ENCODE measurements around the gene PIKFYVE. TPM values are rescaled to one million over a fixed set of nuclear protein-coding genes. Genes with fewer than 3 reads are reported as not detected.
"Not testable (repeated sequence)": the region's sequence is repeated elsewhere in the genome, so short reads cannot be mapped to it uniquely, and the experiment has no call there.

PIKFYVE gene
- total RNA-seq, 1 donor from 2014 or later = 29.8 TPM

DNA sequence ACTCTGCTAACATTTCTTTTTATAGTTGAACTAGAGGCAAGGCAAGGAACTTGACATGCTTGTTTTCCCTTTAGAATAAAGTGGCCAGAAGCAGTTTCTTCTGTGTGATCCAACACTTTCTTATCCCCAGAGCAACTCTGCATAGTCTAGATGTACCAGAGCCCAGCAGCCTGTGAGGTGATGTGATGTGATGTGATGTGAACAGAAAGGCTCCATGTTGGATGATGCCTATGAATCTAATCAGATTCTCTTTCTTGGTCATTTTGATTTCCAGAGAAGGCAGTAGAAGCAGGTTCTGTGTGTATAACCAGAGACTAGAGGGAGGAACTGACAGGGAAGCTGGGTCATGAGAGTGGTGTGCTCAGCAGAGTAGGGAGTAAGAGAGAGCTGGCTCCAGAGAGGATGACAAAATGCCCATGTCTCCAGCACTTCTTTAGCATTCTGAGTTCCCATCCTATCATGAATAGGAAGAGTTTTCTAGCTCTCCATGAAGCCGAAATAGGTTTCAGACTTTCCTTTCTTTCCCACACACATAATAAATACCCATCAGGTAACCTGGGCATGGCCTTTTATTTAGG is 109.5 kb downstream of the PIKFYVE start:
- peaks cover 3% of the 10 kb centered on the region for H3K36me3 Mint-ChIP-seq (ENCODE audit: low read depth, unreplicated experiment)
- TF ChIP-seq EZH2 (IDR thresholded peaks at IDR 0.05; ENCODE audit: insufficient read depth, low read length) = no peak
- DNase-seq (ENCODE audit: low read depth) (no peak), FAIRE-seq (no peak)
- Histone ChIP-seq H3K4me2 (ENCODE audit: low read length) (no peak overlapping the region), H3K4me1 (ENCODE audit: insufficient read depth, low read length) (no peaks in the 10 kb centered on the region), H3K9ac (ENCODE audit: low read length) (no peak overlapping the region), H3K9me3 (ENCODE audit: insufficient read depth, low read depth, low read length) (no peaks in the 10 kb centered on the region), H2AFZ (ENCODE audit: low read depth, low read length) (no peak overlapping the region), H3K27ac (ENCODE audit: low read depth, low read length) (no peak overlapping the region), H3K4me3 (ENCODE audit: insufficient read depth, low read depth, low read length) (no peak overlapping the region), H3K79me2 (ENCODE audit: insufficient read depth, low read length) (no peaks in the 10 kb centered on the region), H3K27me3 (ENCODE audit: insufficient read depth, low read length) (peaks cover 11% of the 10 kb centered on the region), H4K20me1 (ENCODE audit: insufficient read depth, low read length) (no peaks in the 10 kb centered on the region), H3K36me3 (ENCODE audit: insufficient read depth, low read length) (no peaks in the 10 kb centered on the region)
- peaks cover 4% of the 10 kb centered on the region for H3K4me1 Mint-ChIP-seq (ENCODE audit: low read depth, unreplicated experiment)
- peaks cover 3% of the 10 kb centered on the region for H3K9me3 Mint-ChIP-seq (ENCODE audit: unreplicated experiment)
- no peak overlapping the region for H3K27ac Mint-ChIP-seq (ENCODE audit: unreplicated experiment)
- no peaks in the 10 kb centered on the region for H3K27me3 Mint-ChIP-seq (ENCODE audit: low read depth, unreplicated experiment)
- no peak overlapping the region for H3K4me3 Mint-ChIP-seq (ENCODE audit: unreplicated experiment)

DNA sequence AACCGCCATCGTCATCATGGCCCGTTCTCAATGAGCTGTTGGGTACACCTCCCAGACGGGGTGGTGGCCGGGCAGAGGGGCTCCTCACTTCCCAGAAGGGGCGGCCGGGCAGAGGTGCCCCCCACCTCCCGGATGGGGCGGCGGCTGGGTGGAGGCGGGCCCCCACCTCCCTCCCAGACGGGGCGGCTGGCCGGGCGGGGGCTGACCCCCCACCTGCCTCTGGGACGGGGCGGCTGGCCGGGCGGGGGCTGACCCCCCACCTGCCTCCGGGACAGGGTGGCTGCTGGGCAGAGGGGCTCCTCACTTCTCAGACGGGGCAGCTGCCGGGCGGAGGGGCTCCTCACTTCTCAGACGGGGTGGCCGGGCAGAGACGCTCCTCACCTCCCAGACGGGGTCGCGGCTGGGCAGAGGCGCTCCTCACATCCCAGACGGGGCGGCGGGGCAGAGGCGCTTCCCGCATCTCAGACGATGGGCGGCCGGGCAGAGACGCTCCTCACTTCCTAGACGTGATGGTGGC is 111.3 kb downstream of the PIKFYVE start:
- not testable (repeated sequence) for FAIRE-seq; H3K36me3 Mint-ChIP-seq (ENCODE audit: low read depth, unreplicated experiment); DNase-seq (ENCODE audit: low read depth); H4K20me1 ChIP-seq (ENCODE audit: insufficient read depth, low read length); H3K4me2 ChIP-seq (ENCODE audit: low read length); H2AFZ ChIP-seq (ENCODE audit: low read depth, low read length); H3K4me3 ChIP-seq (ENCODE audit: insufficient read depth, low read depth, low read length); H3K27me3 Mint-ChIP-seq (ENCODE audit: low read depth, unreplicated experiment); H3K4me3 Mint-ChIP-seq (ENCODE audit: unreplicated experiment); H3K9me3 Mint-ChIP-seq (ENCODE audit: unreplicated experiment); H3K4me1 ChIP-seq (ENCODE audit: insufficient read depth, low read length); H3K79me2 ChIP-seq (ENCODE audit: insufficient read depth, low read length); H3K27ac Mint-ChIP-seq (ENCODE audit: unreplicated experiment); H3K36me3 ChIP-seq (ENCODE audit: insufficient read depth, low read length); H3K27me3 ChIP-seq (ENCODE audit: insufficient read depth, low read length); H3K9me3 ChIP-seq (ENCODE audit: insufficient read depth, low read depth, low read length); H3K27ac ChIP-seq (ENCODE audit: low read depth, low read length); H3K9ac ChIP-seq (ENCODE audit: low read length); H3K4me1 Mint-ChIP-seq (ENCODE audit: low read depth, unreplicated experiment)

DNA sequence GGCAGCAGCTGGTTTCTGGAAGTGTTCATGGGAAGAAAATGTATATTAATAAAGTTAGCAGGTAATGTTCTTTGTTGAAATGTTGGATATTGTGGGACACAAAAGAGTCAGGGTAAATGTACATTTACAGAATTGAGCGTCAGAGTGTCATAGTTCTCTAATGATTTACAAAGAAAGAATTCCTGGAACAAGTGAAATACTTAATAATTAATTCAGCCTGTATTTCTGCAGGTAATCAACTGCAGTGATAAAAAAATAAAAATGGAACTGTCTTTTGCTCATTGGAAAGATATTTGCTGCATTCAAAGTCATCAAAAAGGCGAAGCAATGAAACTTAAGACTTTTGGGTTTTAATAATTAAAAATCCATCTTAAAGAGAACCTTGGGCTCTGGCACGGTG is 113.1 kb downstream of the PIKFYVE start:
- peaks cover 10% of the 10 kb centered on the region for H3K27me3 ChIP-seq (ENCODE audit: insufficient read depth, low read length)
- H2AFZ ChIP-seq (ENCODE audit: low read depth, low read length) = no peak overlapping the region
- no peaks in the 10 kb centered on the region for H3K79me2 ChIP-seq (ENCODE audit: insufficient read depth, low read length)
- H3K9ac ChIP-seq (ENCODE audit: low read length) = no peak overlapping the region
- FAIRE-seq (no peak), DNase-seq (ENCODE audit: low read depth) (no peak)
- TF ChIP-seq, protein P1, sequence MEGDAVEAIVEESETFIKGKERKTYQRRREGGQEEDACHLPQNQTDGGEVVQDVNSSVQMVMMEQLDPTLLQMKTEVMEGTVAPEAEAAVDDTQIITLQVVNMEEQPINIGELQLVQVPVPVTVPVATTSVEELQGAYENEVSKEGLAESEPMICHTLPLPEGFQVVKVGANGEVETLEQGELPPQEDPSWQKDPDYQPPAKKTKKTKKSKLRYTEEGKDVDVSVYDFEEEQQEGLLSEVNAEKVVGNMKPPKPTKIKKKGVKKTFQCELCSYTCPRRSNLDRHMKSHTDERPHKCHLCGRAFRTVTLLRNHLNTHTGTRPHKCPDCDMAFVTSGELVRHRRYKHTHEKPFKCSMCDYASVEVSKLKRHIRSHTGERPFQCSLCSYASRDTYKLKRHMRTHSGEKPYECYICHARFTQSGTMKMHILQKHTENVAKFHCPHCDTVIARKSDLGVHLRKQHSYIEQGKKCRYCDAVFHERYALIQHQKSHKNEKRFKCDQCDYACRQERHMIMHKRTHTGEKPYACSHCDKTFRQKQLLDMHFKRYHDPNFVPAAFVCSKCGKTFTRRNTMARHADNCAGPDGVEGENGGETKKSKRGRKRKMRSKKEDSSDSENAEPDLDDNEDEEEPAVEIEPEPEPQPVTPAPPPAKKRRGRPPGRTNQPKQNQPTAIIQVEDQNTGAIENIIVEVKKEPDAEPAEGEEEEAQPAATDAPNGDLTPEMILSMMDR (IDR thresholded peaks at IDR 0.05; ENCODE audit: insufficient read depth, low read depth, low read length) = no peak
- TF ChIP-seq EZH2 (IDR thresholded peaks at IDR 0.05; ENCODE audit: insufficient read depth, low read length) = no peak
- no peaks in the 10 kb centered on the region for H3K4me1 ChIP-seq (ENCODE audit: insufficient read depth, low read length)
- no peak overlapping the region for H3K27ac Mint-ChIP-seq (ENCODE audit: unreplicated experiment)
- no peak overlapping the region for H3K27ac ChIP-seq (ENCODE audit: low read depth, low read length)
- H3K36me3 Mint-ChIP-seq (ENCODE audit: low read depth, unreplicated experiment) = no peaks in the 10 kb centered on the region
- H3K4me3 ChIP-seq (ENCODE audit: insufficient read depth, low read depth, low read length) = no peak overlapping the region
- H4K20me1 ChIP-seq (ENCODE audit: insufficient read depth, low read length) = no peaks in the 10 kb centered on the region
- H3K9me3 Mint-ChIP-seq (ENCODE audit: unreplicated experiment) = peaks cover 4% of the 10 kb centered on the region
- H3K9me3 ChIP-seq (ENCODE audit: insufficient read depth, low read depth, low read length) = no peaks in the 10 kb centered on the region
- H3K27me3 Mint-ChIP-seq (ENCODE audit: low read depth, unreplicated experiment) = peaks cover 5% of the 10 kb centered on the region
- no peak overlapping the region for H3K4me3 Mint-ChIP-seq (ENCODE audit: unreplicated experiment)
- H3K4me1 Mint-ChIP-seq (ENCODE audit: low read depth, unreplicated experiment) = no peaks in the 10 kb centered on the region
- no peaks in the 10 kb centered on the region for H3K36me3 ChIP-seq (ENCODE audit: insufficient read depth, low read length)
- H3K4me2 ChIP-seq (ENCODE audit: low read length) = no peak overlapping the region

Measured in astrocyte (in vitro differentiated cells and primary cell).